IMR-90 (cell line): ENCODE results near the gene SLC17A8. TPM values are rescaled to one million over a fixed set of nuclear protein-coding genes. Genes with fewer than 3 reads are reported as not detected.

Experiments
- ATAC-seq: fragments of 200-7000 bp; cut with Tn5 transposase; 2 replicates; pipeline ENCODE4 v1.9.1; 2020; ENCODE audit warnings: low read depth, mild to moderate bottlenecking, moderate library complexity
- BruUV-seq: library from RNA; stranded (reverse); fragments of 400-500 nt; replicated peaks from 2 replicates; lab custom pipeline; 2021; lab: Mats Ljungman, UMichigan
- CTCF ChIA-PET: fragments of 300-600 bp; formaldehyde crosslinking; extraction: SDS; loops from one replicate; lab custom pipeline; 2021; ENCODE audit warnings: antibody characterized with exemption; lab: Yijun Ruan, JAX
- POLR2A ChIA-PET: fragments of 300-600 bp; sonication (Branson Sonifier 250); formaldehyde crosslinking; loops from one replicate; lab custom pipeline; 2022; ENCODE audit warnings: antibody characterized with exemption; ENCODE audit not compliant: unreplicated experiment; lab: Charles Lee
- DNase-seq: peaks from one replicate; pipeline ENCODE4 v3.0.0; 2013
- H2AFZ ChIP-seq: replicated peaks from 2 replicates; pipeline ENCODE3; 2013; ENCODE audit warnings: low read length, mild to moderate bottlenecking; ENCODE audit not compliant: poor library complexity
- H2AK5ac ChIP-seq: 2 replicates; pipeline ENCODE4 v1.6.1; 2013; ENCODE audit warnings: low read depth, low read length, inconsistent platforms
- H2AK9ac ChIP-seq: replicated peaks from 2 replicates; pipeline ENCODE3; 2013; ENCODE audit warnings: mild to moderate bottlenecking, low read depth, low read length, moderate library complexity; ENCODE audit not compliant: poor library complexity
- H2BK120ac ChIP-seq: 2 replicates; pipeline ENCODE4 v1.6.1; 2013; ENCODE audit warnings: low read depth, low read length, inconsistent platforms
- H2BK15ac ChIP-seq: 3 replicates; pipeline ENCODE4 v1.6.1; 2013; ENCODE audit warnings: low read depth, low read length, inconsistent platforms
- H2BK20ac ChIP-seq: 2 replicates; pipeline ENCODE4 v1.6.1; 2013; ENCODE audit warnings: low read depth, mild to moderate bottlenecking, inconsistent platforms, low read length, moderate library complexity
- H2BK5ac ChIP-seq: 2 replicates; pipeline ENCODE4 v1.6.1; 2013; ENCODE audit warnings: mild to moderate bottlenecking, low read depth, low read length, inconsistent platforms; ENCODE audit not compliant: poor library complexity, severe bottlenecking
- H3K14ac ChIP-seq: replicated peaks from 2 replicates; pipeline ENCODE4 v1.6.1; 2013; ENCODE audit warnings: low read depth, low read length, inconsistent platforms
- H3K18ac ChIP-seq: 2 replicates; pipeline ENCODE4 v1.6.1; 2013; ENCODE audit warnings: low read depth, low read length, control low read depth
- H3K23ac ChIP-seq: 2 replicates; pipeline ENCODE4 v1.6.1; 2013; ENCODE audit warnings: low read depth, low read length, inconsistent platforms
- H3K27ac ChIP-seq: 2 replicates; pipeline ENCODE4 v1.5.1; 2013; ENCODE audit warnings: mild to moderate bottlenecking, control low read depth, low read length; ENCODE audit not compliant: insufficient read depth
- H3K27me3 ChIP-seq: 2 replicates; pipeline ENCODE4 v1.6.1; 2013; ENCODE audit warnings: low read length; ENCODE audit not compliant: control insufficient read depth, insufficient read depth
- H3K36me3 ChIP-seq: 2 replicates; pipeline ENCODE4 v1.6.1; 2013; ENCODE audit warnings: low read length, mixed read lengths; ENCODE audit not compliant: control insufficient read depth, insufficient read depth
- H3K4ac ChIP-seq: 2 replicates; pipeline ENCODE4 v1.6.1; 2013; ENCODE audit warnings: low read depth, low read length, inconsistent platforms
- H3K4me1 ChIP-seq: 2 replicates; pipeline ENCODE4 v1.6.1; 2013; ENCODE audit warnings: low read length, mixed read lengths; ENCODE audit not compliant: control insufficient read depth, insufficient read depth
- H3K4me2 ChIP-seq: 2 replicates; pipeline ENCODE4 v1.6.1; 2013; ENCODE audit warnings: low read depth, mild to moderate bottlenecking, control low read depth, low read length, moderate library complexity
- H3K4me3 ChIP-seq: 2 replicates; pipeline ENCODE4 v1.5.1; 2013; ENCODE audit warnings: low read depth, mild to moderate bottlenecking, control low read depth, low read length, moderate library complexity; ENCODE audit not compliant: insufficient read depth
- H3K56ac ChIP-seq: 2 replicates; pipeline ENCODE4 v1.6.1; 2013; ENCODE audit warnings: low read length, inconsistent platforms; ENCODE audit not compliant: insufficient read depth; ENCODE audit errors: extremely low read depth
- H3K79me1 ChIP-seq, 2 experiments: 2 replicates each; pipeline ENCODE4 v1.6.1; 2013; ENCODE audit warnings: low read length in 2 of 2, inconsistent platforms in 1 of 2, low read depth in 1 of 2
- H3K9ac ChIP-seq: 2 replicates; pipeline ENCODE4 v1.6.1; 2013; ENCODE audit warnings: low read depth, low read length, control low read depth
- H3K9me1 ChIP-seq: 2 replicates; pipeline ENCODE4 v1.6.1; 2013; ENCODE audit warnings: low read length, inconsistent platforms; ENCODE audit not compliant: insufficient read depth
- H3K9me3 ChIP-seq: 2 replicates; pipeline ENCODE4 v1.6.1; 2013; ENCODE audit warnings: low read length; ENCODE audit not compliant: control insufficient read depth, insufficient read depth
- H4K20me1 ChIP-seq: 2 replicates; pipeline ENCODE4 v1.6.1; 2013; ENCODE audit warnings: low read length, inconsistent platforms; ENCODE audit not compliant: insufficient read depth
- H4K5ac ChIP-seq: 2 replicates; pipeline ENCODE4 v1.6.1; 2013; ENCODE audit warnings: mild to moderate bottlenecking, low read depth, low read length, control low read depth
- H4K8ac ChIP-seq, 2 experiments: 2 replicates each; pipeline ENCODE4 v1.6.1; 2013; ENCODE audit warnings: low read depth in 2 of 2, low read length in 2 of 2, control low read depth in 1 of 2, inconsistent platforms in 1 of 2
- H4K91ac ChIP-seq: 2 replicates; pipeline ENCODE4 v1.6.1; 2013; ENCODE audit warnings: low read depth, low read length, inconsistent platforms; ENCODE audit not compliant: insufficient read depth
- CHD1 ChIP-seq: IDR thresholded peaks from 2 replicates; pipeline ENCODE4 v1.6.1; 2012; ENCODE audit warnings: low read depth, low read length, improper control_type of control experiment
- MAZ ChIP-seq: IDR thresholded peaks from 2 replicates; pipeline ENCODE4 v1.6.1; 2012; ENCODE audit warnings: low read depth, mild to moderate bottlenecking, low read length, improper control_type of control experiment, moderate library complexity, borderline replicate concordance
- MXI1 ChIP-seq: IDR thresholded peaks from 2 replicates; pipeline ENCODE4 v1.6.1; 2012; ENCODE audit warnings: low read depth, mild to moderate bottlenecking, low read length, moderate library complexity, borderline replicate concordance
- NFE2L2 ChIP-seq: fragments of 150-350 bp; IDR thresholded peaks from 2 replicates; pipeline ENCODE4 v1.6.1; 2016; ENCODE audit warnings: low read depth, mild to moderate bottlenecking, low read length
- POLR2A ChIP-seq: IDR thresholded peaks from 2 replicates; pipeline ENCODE4 v1.6.1; 2012; ENCODE audit warnings: mild to moderate bottlenecking, low read depth, low read length
- SMC3 ChIP-seq: fragments of 150-350 bp; IDR thresholded peaks from 2 replicates; pipeline ENCODE4 v1.6.1; 2016; ENCODE audit warnings: low read depth, mild to moderate bottlenecking, antibody characterized with exemption, low read length, moderate library complexity
- WGBS, 2 experiments: methylation state at CpG; one replicate each; pipeline versions ENCODE4 v1.1.5 to v1.1.7; 2013; ENCODE audit warnings: missing lambda C conversion rate in 2 of 2; ENCODE audit not compliant: insufficient read length in 1 of 2; ENCODE audit errors: extremely low coverage in 2 of 2; 5-methylcytosine and 5-hydroxymethylcytosine counted together
- dilution Hi-C: fragments of 300-500 bp; cut with HindIII; formaldehyde crosslinking; loops from one replicate; pipeline ENCODE4 v1.14.3; 2018; ENCODE audit warnings: low sequenced_read_pairs; ENCODE audit not compliant: unreplicated experiment
- in situ Hi-C: fragments of 300-500 bp; cut with MboI; formaldehyde crosslinking; loops from 3 replicates; pipeline ENCODE4 v1.14.3; 2019; ENCODE audit warnings: low sequenced_read_pairs, inconsistent platforms, mixed read lengths
- intact Hi-C: fragments of 100-400 bp; cut with micrococcal nuclease; formaldehyde crosslinking; loops from 2 replicates; pipeline ENCODE4 v1.10.0; 2022
- polyA plus RNA-seq, 3 experiments: library from polyadenylated mRNA; depleted of rRNA; stranded (reverse); fragments of >200 nt; gene quantifications; 2 replicates each; pipeline ENCODE4 v1.2.3, GENCODE V29; 2012; ENCODE audit warnings: low replicate concordance in 1 of 3
- total RNA-seq: library from RNA; depleted of rRNA; stranded (reverse); fragments of >200 nt; gene quantifications from 2 replicates; pipeline ENCODE4 v1.2.3, GENCODE V29; 2012

Gene SLC17A8
- total and polyA plus RNA-seq, 2 of the 4 experiments (the other 2 are of a cell fraction) = not detected

DNA sequence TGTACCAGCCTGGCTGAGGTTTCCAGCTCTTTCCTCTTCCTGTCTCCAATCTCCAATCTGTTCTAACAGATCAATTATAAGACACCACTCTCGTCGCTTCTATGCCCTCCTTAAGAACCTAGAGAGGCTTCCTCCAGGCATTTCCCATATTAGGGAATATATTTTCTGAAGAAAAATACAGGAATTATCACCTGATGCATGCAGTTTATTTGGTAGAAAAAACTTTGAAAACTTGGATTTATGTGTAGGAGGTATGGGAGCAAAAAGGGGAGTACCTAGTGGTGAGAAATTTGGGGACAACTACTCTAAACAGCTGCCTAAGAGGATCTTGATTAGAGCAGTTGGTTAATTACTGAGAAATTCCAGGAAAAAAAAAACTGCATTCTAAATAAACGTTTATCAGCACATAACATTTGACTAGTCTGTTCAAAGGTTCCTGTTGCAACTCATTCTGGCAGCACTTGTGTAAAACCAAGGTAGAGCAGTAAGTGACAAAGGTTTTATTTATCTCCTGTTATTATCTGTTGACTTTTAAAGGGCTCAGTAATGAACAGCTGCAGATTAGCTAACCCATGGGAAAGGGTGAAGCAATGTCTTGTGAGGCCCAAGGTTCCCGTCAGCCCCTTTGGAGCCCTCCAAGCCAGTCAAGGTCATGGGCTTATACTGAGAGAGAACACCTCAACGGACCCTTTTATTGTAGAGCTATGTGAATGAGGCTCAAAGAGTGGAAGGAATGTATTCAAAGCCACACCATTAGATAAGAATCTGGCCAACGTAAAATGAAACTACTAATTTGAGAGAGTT, 80.4 kb downstream of the SLC17A8 start:
- no peak overlapping the region for H3K18ac ChIP-seq
- H3K4me3 ChIP-seq = no peak overlapping the region
- no peak overlapping the region for H2BK5ac ChIP-seq
- no peak for ATAC-seq
- H3K9me3 ChIP-seq = no peaks in the 10 kb centered on the region
- ChIA-PET CTCF (no interaction called here), POLR2A (no interaction called here)
- H3K56ac ChIP-seq = no peak overlapping the region
- in situ Hi-C loops (no loop called here), dilution Hi-C loops (no loop called here), intact Hi-C loops (no loop called here)
- H3K27me3 ChIP-seq = no peaks in the 10 kb centered on the region
- no peak overlapping the region for H3K9ac ChIP-seq
- H3K4me1 ChIP-seq = no peaks in the 10 kb centered on the region
- no peak for DNase-seq
- no peak overlapping the region for H2BK20ac ChIP-seq
- no peak overlapping the region for H3K23ac ChIP-seq
- H3K9me1 ChIP-seq = no peaks in the 10 kb centered on the region
- no peaks in the 10 kb centered on the region for H4K20me1 ChIP-seq
- WGBS, 2 experiments = no CpG with 5 or more reads among the region's 6 CpGs
- TF ChIP-seq NFE2L2 (no peak), POLR2A (no peak), CHD1 (no peak), MXI1 (no peak), SMC3 (no peak), MAZ (no peak)
- no peak overlapping the region for H3K14ac ChIP-seq
- no peaks in the 10 kb centered on the region for H3K36me3 ChIP-seq
- H4K91ac ChIP-seq = no peak overlapping the region
- no peak overlapping the region for H2BK15ac ChIP-seq
- H4K8ac ChIP-seq = no peak overlapping the region
- H2BK120ac ChIP-seq = no peak overlapping the region
- no peak overlapping the region for H2AK9ac ChIP-seq
- H3K4ac ChIP-seq = no peak overlapping the region
- H4K5ac ChIP-seq = no peak overlapping the region
- no peak overlapping the region for H2AK5ac ChIP-seq
- H3K4me2 ChIP-seq = no peak overlapping the region
- no TSS peak for BruUV-seq
- no peak overlapping the region for H3K27ac ChIP-seq
- no peaks in the 10 kb centered on the region for H3K79me1 ChIP-seq
- H2AFZ ChIP-seq = no peak overlapping the region
